ENCODE measurements around the gene SAA1. TPM values are rescaled to one million over a fixed set of nuclear protein-coding genes. Genes with fewer than 3 reads are reported as not detected.
"Not testable (repeated sequence)": the region's sequence is repeated elsewhere in the genome, so short reads cannot be mapped to it uniquely, and the experiment has no call there.

Gene SAA1
- total RNA-seq, 4 donors from 2014 or later = 170 to 1,717 (median 790) TPM

DNA sequence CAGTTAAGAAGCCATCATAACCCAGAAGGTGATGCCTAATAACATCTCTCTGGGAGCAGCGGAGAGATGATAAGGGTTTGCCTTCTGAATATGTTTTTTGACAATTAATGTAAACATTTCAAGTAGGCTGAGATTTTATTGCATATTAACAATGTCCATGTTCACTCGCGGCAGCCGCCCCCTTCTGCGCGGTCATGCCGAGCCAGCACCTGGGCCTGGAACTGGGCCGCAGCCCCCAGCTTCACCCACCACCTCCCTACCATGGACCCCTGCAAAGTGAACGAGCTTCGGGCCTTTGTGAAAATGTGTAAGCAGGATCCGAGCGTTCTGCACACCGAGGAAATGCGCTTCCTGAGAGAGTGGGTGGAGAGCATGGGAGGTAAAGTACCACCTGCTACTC, 4.3 kb upstream of the SAA1 start:
- no peak for DNase-seq (ENCODE audit: low spot score)
- TF ChIP-seq CTCF (IDR thresholded peaks at IDR 0.05) = no peak
- ATAC-seq (ENCODE audit: low FRiP score) = no peak

DNA sequence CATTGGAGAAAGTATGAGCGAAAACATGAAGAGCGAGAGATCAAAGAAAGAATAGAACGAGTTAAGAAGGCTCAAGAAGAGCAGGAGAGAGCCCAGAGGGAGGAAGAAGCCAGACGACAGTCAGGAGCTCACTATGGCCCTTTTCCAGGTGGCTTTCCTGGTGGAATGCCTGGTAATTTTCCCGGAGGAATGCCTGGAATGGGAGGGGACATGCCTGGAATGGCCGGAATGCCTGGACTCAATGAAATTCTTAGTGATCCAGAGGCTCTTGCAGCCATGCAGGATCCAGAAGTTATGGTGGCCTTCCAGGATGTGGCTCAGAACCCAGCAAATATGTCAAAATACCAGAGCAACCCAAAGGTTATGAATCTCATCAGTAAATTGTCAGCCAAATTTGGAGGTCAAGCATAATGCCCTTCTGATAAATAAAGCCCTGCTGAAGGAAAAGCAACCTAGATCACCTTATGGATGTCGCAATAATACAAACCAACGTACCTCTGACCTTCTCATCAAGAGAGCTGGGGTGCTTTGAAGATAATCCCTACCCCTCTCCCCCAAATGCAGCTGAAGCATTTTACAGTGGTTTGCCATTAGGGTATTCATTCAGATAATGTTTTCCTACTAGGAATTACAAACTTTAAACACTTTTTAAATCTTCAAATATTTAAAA, 3.2 kb upstream of the SAA1 start:
- ATAC-seq (ENCODE audit: low FRiP score) = not testable (repeated sequence)

DNA sequence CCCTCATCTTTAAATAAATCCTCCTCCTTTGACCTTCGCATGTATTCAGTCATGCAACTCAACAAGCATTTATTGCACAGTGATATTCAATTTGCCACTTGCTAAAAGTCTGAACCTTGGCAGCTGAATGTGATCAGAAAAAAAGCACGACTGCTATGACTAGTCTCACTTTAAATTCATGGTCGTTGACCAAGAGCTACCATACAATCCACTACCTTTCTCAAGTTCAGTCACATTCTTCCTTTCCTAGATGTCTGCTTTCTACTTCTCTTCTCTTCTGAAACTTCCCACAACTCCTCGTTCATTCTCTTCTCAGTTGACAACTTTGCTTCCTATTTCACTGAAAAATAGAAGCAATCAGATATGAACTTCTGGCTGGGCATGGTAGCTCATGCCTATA, 2.0 kb upstream of the SAA1 start:
- DNase-seq (ENCODE audit: low spot score) (no peak), ATAC-seq (ENCODE audit: low FRiP score) (no peak)
- no peak for TF ChIP-seq CTCF (IDR thresholded peaks at IDR 0.05)

More for the DNA sequence above, 3.2 kb upstream of the SAA1 start:
- DNase-seq (ENCODE audit: low spot score) = not testable (repeated sequence)

DNA sequence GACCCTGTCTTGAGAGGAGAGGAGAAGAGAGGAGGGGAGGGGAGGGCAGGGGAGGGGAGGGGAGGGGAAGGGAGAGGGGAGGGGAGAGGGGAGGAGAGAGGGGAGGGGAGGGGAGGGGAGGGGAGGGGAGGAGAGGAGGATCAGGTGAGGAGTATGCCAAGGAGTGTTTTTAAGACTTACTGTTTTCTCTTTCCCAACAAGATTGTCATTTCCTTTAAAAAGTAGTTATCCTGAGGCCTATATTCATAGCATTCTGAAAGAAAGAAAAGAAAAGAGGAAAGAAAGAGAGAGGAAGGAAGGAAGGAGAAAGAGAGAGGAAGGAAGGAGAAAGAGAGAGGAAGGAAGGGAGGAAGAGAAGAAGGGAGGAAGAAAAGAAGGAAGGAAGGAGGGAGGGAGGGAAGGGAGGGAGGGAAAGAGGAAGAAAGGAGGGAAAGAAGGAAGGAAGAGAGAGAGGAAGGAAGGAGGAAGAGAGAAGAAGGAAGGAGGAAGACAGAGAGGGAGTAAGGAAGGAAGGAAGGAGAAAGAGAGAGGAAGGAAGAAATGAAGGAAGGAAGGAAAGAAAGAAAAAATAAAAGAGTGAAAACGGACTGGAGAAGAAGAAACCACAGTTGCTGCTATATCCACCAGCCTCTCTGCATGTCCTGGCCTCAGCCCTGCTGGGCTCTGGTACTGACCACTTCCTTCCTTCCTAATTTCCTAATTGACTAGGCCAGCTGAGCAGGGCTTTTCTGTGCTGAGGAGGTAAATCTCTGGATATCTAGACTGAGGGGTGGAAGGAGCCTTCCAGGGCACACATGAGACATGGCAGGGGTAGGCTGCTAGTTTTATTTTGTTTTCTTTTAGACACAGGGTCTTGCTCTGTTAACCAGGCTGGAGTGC, 1.1 kb upstream of the SAA1 start:
- TF ChIP-seq CTCF (IDR thresholded peaks at IDR 0.05) = no peak
- DNase-seq (ENCODE audit: low spot score) (no peak), ATAC-seq (ENCODE audit: low FRiP score) (no peak)

- not testable (repeated sequence) for ATAC-seq (ENCODE audit: low FRiP score)
Observed at GRCh38 chr11:18267335-18268133, 1.5 kb downstream of the SAA1 start.

GRCh38 chr11:18269252-18269651, 3.2 kb downstream of the SAA1 start:
- DNase-seq (ENCODE audit: low spot score); ATAC-seq (ENCODE audit: low FRiP score): not testable (repeated sequence)

More at GRCh38 chr11:18267335-18268133, 1.5 kb downstream of the SAA1 start:
- DNase-seq (ENCODE audit: low spot score) = not testable (repeated sequence)

DNA sequence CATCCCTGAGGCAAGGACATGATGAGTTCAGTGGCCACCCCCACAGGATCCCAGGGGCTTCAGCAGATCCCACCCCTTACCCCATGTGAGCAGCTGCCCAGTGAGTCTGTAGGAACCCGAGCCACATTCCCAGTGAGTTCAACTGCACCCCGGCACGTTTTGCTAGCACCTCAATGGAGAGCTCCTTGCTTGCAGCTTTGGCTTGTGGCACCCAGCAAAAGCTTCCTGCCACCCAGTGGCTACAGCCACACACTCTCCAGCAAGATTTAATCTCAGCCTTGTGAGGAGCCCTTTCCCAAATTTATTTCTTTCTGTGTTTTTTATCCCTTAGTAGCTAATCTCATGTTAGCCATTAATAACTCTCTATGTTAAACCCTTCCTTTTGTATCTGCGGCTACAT, 4.0 kb downstream of the SAA1 start:
- ATAC-seq (ENCODE audit: low FRiP score) = no peak

More for the DNA sequence above, 4.0 kb downstream of the SAA1 start:
- no peak for DNase-seq (ENCODE audit: low spot score)
- TF ChIP-seq CTCF (IDR thresholded peaks at IDR 0.05) = no peak

All from omental fat pad (tissue), 4 donors.